ENCODE results near the gene FNBP1.
"Not testable (repeated sequence)": the region's sequence is repeated elsewhere in the genome, so short reads cannot be mapped to it uniquely, and the experiment has no call there.

The FNBP1 gene

DNA sequence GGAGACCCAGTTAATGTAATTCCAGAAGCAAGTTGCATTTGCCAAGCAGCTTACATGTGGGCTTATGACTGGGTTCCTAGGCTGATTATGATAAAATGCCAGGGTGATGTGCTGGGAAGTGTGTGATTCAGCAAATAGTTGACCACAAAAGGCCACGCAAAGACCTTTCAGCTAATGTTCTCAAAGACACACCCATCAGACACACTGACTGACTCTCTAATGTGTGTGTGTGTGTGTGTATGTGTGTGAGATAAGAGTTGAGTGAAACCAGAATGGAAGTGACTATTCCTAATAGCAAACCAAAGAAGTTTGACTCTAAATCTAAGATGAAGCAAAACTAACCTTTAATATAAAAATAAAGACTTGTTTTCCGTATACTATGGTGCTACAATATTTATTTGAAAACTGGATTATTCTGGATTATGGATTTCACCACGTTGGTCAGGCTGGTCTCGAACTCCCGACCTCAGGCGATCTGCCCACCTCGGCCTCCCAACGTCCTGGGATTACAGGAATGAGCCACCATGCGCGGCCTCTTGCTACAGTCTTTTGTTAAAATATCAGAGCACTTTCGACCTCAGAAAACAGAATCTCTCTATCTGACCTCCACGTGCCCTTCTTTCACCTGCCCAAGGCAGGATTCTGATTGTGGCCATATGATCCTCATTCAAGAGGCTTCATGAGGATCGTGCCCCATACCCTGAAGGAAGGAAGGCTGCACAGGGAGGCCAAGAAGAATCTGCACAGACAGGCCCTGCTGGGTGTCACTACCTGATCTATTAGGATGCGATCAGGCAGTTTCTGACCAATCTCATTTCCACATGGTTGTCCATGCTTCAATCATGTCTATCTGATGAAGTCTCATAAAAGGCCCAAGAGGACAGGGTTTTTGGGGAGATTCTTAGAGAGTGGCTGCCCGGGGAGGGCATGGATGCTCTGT is 132.1 kb downstream of the FNBP1 start:
- DNase-seq: no peak

DNA sequence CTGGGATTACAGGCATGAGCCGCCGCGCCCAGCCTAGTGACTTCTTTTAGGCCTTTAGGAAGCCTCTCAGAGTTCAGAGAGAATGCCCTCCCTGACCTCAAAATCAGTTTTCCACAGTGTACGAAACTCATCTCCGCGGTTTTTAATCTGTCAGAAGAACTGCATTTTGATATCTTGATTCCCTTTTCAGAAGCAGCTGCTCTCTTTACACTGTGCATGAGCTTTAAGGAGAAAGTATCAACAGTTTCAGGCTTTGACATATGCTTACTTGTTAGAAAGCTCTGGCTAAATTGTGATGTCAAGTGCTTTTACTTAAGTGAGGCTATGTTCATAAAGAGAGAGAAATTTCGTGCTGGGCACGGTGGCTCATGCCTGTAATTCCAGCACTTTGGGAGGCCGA is 133.1 kb downstream of the FNBP1 start:
- DNase-seq: no peak

DNA sequence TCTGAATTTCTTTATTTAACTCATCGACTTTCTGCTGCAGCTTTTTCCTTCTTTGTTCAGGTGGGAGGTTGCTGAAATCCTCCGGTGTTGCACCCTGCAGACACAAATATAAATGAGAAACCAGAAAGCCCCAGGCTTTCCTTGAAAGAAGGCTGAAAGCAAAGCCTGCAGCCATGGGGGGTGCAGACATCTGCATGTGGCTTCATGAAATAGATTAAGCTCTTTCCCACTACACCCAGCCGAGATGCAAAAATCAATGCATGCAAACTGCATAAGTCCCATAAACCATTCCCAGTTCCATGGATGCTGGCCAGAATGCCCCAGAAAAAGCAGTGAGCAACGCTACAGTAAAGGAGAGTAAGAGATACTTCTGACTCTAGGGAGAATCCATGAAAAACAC is 134.1 kb downstream of the FNBP1 start:
- no peak for DNase-seq

DNA sequence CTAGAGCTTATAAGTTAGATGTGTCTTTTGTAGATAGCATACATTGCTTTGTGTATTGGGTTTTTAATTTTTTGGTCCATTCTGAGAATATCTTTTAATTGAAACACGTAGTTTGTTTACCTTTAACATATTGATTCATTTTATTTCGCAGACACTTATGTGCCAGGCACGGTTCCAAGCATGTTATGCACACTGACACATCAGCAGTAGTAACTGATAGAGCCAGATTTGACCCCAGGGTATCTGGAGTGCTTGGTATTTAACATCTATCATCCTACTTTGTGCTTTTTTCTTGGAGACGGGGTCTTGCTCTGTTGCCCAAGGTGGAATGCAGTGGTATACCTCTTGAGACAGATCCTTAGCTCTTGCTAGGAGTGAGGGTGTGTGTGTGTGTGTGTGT is 135.8 kb downstream of the FNBP1 start:
- no peak for DNase-seq

GRCh38 chr9:129906298-129906697 is 136.7 kb downstream of the FNBP1 start:
- no peak for DNase-seq

GRCh38 chr9:129904734-129905133 is 138.3 kb downstream of the FNBP1 start:
- no peak for DNase-seq

- DNase-seq: no peak
Observed at GRCh38 chr9:129902740-129903134, 140.3 kb downstream of the FNBP1 start.

DNA sequence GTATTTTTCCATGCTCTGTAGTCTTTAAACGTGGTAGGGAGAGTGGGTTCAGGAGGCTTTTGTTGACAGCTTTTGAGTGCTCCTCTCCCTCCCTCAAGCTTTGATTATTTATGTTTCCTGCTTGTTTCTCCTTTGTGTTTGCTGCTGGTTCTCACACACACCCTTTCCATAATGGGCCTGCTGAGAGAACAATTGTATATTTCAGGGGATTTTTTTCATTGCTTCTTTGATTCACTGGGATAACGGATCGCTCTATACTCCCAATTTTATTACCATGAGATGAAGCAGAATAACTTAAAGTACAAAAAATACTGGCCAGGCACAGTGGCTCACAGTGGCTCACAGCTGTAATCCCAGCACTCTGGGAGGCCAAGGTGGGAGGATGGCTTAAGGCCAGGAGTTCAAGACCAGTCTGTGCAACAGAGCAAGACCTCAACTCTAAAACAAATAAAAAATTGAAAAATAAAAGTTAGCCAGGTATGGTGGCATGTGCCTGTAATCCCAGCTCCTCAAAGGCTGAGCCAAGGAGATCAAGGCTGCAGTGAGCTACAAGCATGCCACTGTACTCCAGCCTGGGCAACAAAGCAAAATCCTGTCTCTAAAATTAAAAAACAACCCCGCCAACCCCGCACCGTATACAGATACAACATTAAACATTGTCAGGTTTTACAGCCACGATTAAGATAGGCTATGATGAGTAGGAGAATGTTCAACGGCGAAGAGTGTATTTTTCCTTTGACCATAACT is 140.8 kb downstream of the FNBP1 start:
- DNase-seq: no peak

DNA sequence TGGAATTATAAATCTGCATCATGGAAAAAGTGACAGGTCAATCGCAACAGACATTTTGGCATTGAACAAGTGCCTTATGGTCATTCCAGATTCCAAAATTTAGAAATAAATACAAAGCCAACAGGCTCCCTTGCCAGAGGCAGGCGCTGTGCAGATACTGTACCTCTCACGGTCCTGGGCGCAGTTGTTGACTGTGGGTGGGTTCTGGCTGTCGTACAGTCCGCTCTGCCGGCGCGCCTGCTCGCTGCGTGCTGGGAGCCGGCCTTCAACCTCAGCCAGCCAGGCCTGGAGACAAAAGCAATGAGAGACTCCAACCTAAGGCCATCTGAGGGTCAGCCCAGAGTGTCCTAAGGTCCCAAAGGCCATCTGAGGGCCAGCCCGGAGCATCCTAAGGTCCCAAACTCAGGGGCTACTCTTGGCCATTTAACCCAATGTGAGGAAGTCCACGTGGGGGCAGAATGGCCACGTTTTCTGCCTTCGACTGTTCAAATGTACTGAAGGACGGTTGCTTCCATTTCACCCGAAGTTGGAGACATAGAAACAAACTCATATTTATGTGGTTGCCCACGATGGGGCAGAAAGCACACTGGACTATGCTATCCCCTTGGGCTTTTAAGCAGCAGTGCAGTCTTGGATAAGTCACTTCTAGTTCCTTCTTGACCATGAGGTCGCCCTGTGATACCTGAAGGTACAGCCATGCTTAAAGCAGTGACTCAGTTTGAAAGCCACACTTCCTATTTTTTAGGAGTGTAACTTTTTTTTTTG is 142.5 kb downstream of the FNBP1 start:
- DNase-seq: no peak

GRCh38 chr9:129899620-129900019 is 143.4 kb downstream of the FNBP1 start:
- DNase-seq: no peak

- no peak for DNase-seq
Observed at GRCh38 chr9:129898185-129898584, 144.8 kb downstream of the FNBP1 start.

DNA sequence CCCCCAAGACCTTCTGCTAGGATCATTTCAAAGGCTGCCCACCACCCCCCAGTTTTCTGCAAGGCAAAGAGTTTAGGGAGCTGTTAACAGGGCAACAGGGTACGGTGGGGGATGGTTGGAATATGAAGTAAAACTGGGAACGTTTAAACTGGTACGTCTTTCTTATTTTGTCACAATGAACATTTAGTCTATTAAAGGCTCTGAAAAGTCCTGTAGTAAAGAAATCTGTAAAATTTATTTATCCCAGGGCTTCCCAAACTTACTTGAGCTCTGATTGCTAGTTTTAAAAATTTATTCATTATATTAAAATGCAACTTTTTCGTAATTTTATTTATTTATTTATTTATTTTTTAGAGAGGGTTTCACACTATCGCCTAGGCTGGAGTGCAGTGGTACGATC is 145.7 kb downstream of the FNBP1 start:
- DNase-seq: no peak

GRCh38 chr9:129895376-129896268 is 147.4 kb downstream of the FNBP1 start:
- no peak for DNase-seq

- DNase-seq: no peak
Observed at GRCh38 chr9:129894120-129894823, 148.7 kb downstream of the FNBP1 start.

DNA sequence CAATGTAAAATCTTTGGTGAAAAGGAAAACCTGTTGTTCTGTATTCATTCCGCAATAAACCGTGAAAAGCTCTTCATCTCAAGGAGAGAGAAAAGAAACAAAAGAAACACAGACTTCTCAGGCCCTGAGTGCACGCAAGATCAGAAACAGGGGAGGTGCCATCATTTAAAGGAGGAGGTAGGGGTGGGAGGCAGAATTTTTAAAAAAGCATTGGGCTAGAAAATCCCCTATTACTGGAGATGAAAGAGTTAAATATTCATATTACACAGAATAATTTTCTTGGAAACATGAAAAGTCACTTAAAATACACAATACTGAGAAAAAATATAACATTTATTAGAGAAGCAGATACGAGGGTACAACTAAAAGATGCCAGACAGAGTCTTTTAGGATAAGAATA is 151.4 kb downstream of the FNBP1 start:
- DNase-seq: no peak

DNA sequence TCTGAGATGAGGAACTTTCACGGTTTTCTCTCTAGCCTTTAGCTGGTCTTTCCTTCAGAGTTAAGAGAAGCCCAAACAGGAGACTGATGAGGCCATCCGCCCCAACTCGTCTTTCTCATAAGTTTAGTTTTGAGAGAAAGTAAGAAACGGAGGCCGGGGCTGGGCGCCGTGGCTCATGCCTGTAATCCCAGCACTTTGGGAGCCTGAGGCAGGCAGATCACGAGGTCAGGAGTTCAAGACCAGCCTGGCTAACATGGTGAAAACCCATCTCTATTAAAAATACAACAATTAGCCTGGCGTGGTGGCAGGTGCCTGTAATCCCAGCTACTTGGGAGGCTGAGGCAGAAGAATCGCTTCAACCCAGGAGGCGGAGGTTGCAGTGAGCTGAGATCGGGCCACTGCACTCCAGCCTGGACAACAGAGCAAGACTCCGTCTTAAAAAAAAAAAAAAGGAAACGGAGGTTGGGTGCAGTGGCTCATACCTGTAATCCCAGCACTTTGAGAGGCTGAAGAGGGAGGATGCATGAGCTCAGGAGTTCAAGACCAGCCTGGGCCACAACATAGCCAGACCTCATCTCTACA is 152.2 kb downstream of the FNBP1 start:
- DNase-seq: not testable (repeated sequence)

DNA sequence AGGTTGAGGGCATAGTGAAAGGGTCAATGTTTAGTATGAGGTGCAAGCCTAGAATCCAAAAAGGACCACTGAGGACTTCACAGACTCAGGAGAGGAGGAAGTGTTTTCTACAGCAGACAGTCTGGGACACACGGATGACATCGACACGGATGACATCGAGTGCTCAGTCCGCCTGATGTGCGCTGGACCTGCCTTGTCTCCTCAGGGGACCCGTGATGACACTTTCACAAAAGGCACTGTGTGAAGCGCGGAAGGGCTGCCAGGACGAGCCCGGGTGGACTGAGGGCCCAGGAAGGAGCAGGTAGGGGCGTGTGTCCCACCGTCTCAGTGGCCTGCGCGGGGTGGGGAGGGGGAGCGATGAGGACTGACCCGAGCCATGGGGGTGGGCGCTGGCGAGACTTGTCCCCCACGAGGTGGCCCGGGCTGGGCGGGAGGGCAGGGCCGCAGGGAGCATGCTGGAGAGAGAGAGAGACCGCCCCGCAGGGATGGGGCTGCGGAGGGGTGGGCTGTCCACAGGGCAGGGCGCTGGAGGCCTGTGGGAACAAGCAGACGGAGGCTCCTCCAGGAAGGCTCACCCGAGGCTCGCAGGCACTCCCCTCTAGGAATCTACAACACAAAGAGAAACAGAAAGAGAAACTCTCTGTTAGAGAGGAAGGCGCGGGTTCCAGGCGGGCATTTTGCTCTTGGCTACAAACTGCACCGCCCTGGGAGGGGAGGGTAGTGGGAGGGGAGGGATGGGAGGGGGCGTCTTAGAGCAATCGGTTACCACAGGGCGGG is 152.9 kb downstream of the FNBP1 start:
- no peak for DNase-seq

DNA sequence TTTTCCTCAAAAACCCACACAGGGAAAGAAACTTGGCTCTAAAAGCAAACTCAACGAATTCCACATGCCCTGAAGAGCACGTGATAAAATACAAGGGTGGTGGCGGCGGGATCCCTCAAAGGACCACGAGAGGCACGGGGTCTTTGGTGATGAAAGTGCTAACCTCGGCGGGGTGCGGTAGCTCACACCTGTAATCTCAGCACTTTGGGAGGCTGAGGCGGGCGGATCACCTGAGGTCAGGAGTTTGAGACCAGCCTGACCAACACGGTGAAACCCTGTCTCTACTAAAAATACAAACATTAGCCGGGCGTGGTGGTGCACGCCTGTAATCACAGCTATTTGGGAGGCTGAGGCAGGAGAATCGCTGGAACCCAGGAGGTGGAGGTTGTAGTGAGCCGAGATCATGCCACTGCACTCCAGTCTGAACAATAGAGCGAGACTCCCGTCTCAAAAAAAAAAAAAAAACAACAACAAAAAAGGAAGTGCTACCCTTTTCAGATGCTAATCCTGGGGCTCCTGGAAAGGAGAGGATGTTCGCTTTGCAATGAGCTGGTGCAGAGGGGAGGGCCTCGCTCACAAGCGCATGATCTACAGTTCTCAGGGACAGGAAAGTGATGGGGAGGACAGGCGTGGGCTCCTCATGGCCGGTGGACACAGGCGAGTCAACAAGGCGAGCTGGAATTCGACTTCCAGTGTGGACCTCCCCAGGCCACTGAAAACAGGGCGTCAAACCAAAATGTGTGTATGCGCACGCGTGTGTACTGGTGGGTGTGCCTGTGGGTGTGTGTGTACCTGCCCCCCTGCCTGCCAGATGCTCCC is 153.7 kb downstream of the FNBP1 start:
- no peak for DNase-seq

DNA sequence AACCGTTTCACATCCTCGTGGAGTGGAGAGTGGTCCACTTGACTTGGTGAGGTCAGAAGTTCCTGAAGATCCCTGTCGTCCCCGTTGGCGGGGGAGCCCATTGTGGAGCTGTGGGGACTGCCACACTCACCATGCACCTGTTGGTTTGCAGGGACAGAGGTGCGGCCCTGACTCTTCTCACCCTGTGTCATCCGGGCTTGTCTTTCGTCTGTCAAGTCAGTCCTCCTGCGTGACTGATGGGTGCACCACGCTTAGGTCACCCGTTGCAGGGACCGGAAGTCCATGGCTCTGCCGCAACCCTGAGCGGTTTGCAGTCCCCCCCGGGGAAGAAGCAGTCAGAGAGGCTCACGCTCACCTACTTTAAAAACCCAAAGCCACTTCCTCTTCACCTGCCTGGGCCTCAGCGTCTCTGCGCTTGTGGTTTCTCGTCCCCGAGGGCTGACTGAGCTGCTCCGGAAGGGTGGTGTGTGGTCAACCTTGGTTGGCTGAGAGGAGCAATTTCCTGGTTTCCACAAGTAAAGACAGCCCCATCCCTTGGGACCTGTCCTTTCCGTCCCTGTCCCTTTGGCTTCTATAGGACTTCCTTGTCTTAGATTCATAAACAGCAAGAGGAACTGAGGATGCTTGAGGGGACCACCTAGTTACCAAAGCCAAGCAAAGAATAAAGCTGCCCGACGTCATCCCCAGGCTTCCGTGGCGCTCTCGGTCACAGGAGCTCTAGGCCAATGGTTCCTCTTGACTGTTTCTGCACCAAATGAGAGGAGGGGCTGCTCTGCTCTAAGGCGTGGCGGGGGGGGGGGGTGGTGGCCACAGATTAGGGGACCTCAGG is 154.5 kb downstream of the FNBP1 start:
- DNase-seq: no peak

All from NCI-H345 (cell line).